OCI-M2 (cell line): ENCODE data around the gene PPARG.

Experiments used
- DNase-seq: peaks from one replicate; lab custom pipeline; 2025; ENCODE audit not compliant: unreplicated experiment; lab: John Stamatoyannopoulos, UW

Gene PPARG

DNA sequence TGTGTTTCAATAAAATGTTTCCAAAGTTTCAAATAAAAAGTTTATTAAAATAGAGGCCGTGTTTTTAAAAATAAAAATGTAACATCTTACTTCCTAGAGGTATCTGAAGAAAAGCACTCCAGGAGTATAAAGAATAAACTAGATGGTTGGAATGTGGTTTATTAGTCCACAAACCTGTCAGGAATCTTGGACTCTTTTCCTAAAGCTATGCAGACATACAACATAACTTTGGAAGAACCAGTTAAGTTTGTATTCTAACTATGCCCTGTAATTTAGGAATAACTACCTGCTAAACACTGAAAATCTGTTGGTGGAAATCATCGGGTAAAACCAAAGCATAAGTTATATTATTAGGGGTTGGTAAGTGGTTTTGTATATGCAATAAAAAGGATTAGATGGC, 51.6 kb downstream of the PPARG start:
- DNase-seq = no peak

DNA sequence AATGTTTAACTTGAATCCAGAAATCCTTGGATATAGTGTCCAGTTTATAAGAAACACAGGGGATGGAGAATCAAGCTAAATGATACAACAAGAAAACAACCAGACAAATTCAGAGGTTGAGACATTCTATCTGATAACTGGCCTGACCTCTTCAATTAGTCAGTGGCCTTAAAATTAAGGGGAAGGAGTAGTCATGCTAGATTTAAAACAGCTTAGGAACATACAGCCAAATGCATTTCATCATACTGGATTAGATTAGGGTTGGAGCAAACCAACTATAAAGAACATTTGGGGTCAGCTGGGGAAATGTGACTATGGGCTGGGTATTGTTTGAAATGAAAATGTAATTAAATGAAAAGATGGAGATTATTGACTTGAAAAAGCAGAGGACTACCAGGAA, 53.3 kb downstream of the PPARG start:
- no peak for DNase-seq

DNA sequence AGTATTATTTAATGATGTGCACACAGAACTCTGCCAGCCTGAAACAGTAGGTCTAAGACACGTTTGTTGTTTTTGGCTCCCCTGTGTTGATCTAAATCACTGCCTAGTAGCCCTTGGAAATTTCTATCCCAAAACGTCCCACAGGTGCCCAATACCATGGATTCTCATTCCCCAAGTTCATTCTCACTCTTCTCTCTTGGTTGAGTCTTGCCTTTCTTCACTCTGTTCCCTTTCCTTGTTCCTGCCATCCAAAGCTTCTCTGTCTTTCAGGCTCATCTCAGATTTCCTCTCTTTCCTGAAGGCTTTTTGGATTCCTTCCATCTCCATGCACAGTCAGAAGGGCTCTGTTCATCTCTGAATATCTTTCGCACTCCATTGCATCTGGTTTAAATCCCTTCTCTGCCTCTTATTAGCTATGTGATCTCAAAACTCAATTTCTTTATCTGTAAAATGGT, 54.2 kb downstream of the PPARG start:
- no peak for DNase-seq

DNA sequence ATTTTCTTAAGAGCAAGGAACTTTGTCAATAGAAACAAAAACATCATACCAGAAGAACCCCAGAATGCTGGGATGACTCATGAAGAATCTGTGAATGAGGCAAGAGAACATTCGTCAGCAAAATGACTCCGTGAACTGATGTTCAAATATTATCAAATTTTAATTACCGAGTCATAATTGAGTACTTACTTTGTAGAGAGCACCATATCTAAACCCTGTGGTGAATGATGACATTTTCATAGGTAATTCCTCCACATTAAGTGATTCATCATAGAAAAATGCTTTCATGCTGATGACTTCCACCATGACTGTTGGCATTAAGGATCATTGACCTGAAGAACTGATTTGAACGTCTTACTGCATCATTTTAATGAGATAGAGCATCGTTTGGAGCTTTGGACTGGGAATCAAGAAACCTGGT, 56.3 kb downstream of the PPARG start:
- DNase-seq = no peak

DNA sequence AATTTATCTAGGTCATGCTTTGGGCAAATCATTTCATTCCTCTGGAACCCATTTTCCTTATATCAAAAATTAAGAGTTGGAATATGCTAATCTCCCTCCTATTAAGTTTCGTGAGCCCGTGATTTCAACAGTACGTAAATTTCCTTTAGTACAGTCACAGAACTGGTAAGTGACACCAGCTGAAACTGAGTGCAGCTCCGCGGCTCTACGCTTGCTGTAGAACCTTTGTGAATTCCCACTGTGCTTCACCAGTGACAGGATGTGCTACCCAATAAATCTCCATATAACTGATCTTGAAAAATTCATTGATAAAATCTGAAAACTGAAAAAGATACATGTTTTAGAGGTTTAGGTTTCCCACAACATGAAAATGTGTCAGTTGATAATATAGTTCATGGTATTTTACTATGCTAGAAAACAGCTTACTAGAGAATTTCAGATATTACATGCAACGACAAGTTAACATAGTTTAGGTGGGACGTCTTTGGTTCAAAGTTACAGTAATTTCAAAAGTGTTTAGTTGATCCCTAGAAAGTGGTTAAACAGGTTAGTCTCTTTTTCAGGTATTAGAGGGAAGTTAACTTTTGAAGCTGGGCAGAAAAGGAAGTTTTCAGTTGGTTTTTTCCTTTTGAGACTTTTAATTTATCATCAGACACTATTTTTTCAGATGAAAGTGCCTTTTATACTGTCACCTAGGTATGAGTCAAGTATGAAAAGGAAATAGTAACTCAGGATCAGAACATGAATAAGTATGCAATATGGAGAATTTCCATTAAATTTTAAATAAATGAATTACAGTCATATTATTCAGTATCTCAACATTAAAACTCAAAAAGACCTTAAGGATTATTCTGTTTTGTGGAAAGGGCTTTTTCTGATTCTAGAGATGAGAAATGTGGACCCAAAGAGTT, 57.0 kb downstream of the PPARG start:
- no peak for DNase-seq

DNA sequence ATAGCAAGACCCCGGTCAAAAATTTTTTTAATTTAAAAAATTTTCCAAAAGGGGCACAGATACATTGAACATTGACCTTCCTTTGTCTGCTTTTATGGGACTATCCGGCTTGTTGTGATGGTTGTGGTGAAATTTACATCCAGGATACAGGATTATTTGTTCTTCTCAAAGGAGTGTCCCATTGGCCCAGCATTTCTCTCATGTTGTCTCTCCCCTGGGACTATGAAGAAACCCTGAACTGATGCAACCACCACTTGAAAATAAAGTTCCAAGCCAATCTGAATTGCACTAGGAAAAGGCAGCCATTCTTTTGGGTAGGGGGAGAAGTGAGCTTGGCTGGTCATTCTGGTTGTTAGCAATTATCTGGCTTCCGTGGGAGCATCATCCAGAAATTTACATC, 58.4 kb downstream of the PPARG start:
- DNase-seq = no peak

DNA sequence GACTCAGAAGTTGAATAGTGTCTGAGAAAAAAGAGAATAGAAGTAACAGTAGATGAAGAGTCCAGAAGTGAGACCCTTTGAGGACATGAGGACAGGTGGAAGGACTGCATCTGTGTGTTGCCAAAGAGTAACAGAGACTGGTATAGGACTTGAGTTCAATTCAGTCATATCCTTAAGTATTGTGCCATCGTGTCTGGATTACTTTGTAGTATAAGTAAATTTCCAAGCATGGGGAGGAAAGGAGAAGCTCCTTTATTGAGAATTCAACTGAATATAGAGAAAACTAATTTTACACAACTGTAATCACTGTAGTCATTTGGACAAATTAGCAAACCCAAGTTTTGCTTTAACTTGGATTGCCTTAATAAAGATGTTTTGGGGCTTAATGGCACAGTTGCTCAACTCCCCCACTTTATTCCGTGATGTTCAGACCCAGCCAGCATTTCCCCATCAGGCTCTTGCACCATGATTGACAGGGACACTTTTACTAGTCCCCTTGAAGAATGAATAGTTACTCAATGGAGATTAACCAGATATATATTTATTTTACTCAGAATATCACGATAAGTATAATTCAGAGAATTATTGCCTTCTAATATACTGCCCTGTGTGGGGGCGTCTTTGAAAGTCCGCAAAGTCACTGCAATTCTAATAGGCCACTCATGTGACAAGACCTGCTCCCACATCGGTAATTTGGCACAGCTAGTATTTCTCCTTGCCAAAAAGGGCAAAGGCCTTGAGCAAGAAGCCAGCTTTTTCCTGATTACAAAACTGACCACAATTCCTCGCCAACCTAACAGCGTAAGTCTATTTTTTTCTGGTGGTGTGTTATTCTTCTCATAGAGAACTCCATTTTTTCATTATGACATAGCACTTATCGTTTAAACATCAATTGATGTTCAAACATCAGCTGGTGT, 61.3 kb downstream of the PPARG start:
- DNase-seq = no peak

DNA sequence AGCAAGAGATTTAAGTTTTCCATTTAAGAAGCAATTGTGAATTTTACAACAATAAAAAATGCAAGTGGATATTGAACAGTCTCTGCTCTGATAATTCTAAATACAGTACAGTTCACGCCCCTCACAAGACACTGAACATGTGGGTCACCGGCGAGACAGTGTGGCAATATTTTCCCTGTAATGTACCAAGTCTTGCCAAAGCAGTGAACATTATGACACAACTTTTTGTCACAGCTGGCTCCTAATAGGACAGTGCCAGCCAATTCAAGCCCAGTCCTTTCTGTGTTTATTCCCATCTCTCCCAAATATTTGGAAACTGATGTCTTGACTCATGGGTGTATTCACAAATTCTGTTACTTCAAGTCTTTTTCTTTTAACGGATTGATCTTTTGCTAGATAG, 62.3 kb downstream of the PPARG start:
- no peak for DNase-seq

DNA sequence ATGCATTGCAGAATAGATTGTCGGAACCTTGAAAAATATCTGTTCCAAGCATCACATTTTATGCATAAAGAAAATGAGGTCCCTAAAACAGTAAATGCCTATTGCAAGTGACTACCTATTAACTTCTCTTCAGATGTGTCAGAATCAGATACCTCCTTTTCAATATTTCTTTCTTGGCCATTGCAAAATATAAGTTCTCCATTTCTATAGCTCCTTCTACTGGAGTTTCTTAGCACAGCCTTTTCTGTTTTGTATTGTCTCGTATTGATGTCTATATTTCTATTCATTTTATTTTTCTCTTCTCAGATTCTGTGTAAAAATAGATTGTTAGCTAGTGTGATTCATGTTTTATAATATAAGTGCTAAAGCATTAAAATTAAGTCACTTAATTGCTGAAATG, 63.4 kb downstream of the PPARG start:
- DNase-seq = no peak

DNA sequence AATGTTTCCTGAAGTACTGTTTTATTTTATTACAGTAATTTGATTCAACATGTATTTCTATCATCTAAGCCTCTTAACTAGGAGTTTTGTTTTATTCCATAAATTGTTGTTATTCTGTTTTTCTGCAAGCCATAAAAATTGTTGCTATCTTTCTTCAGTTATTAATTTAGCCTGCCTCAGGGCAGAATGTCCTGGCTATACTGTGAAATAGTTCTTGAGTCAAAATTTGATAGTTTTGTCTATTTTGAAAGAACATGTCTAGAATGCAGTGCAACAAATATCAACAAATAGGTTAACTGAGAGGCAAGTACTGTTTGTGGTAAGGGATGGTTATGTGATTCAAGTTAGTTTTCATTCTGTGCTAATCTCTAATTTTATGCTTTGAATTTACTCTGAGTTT, 63.9 kb downstream of the PPARG start:
- DNase-seq = no peak

DNA sequence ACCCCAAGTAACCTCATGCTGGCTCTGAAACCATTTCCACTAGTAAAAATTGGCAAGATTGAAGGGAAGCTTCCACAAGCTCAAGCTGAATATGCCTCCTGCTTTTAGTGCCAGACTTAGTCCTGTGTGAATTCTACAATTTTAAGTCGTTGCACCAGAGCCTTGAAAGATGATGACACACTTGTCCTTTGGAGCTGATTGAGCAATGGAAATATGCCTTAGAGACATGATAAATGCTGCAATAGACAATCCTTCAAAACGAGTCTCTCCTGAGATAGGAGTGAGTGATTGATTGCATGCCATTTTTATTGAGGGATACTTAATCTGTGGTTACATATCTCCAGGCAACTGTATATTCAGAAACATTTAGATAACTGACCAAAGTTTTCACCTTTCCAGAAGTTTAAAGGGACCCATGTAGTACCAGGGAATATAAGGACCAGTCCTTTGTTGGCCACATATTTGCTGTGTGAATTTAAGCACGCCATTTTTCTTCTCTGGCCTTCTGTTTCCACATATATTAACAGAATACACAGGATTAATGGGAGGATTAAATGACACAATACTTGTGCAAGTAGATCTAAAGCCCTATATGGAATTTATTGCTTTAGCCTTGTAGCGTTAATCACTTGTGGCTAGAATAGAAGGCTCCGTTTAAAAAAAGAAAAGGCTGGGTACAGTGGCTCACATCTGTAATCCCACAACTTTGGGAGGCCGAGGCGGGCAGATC, 65.1 kb downstream of the PPARG start:
- DNase-seq = no peak

DNA sequence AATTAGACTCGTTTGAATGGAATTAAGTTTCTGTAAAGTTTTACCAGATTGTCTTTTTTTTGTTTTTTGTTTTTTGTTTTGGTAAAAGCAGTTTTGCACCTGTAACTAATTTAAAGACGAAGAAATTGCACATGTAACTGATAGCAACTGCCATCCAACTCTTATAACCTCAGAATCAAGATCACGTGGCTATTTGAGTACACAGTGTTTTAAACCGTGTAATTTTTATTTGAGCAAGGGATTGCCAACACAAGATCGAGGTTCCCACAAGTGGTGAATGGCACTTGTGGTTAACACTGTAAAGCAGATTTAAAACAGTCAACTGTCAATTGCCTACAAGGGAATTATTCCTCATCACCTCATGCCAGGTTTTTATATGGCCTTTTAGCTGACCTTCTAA, 67.3 kb downstream of the PPARG start:
- no peak for DNase-seq

DNA sequence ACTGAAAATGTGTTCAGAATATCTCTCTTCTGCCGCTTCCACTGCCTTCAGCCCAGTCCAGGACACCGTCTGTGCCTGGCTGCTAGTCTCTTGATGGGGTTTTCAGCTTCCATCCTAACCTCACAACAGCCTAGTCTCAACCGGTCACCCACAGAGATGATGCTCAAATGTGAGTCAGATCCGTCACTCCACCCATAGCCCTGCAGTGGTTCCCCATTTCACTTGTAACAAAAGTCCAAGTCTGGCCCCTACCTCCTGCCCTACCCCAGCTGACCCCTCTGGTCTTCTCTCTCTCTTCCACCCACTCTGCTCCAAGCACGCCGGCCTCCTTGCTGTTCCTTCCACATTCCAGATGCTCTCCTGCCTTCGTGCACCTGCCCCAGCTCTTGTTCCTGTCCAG, 68.1 kb downstream of the PPARG start:
- no peak for DNase-seq

DNA sequence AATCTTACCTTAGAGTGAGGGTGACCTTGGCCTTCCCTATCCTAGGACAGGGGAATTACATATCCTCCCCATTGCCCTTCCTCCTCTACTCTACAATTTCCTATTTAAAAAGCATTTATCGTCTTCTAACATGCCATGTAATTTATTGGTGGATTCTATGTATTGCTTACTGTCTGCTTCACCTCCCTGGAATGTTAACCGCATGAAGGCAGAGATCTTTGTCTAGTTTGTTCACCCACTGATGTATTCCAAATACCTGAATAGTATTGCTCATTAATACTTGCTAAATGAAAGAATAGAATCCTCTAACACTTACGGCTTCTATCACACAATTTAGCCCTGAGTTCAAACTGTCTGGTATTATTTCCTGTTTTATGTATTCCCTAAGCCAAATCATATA, 68.6 kb downstream of the PPARG start:
- no peak for DNase-seq

DNA sequence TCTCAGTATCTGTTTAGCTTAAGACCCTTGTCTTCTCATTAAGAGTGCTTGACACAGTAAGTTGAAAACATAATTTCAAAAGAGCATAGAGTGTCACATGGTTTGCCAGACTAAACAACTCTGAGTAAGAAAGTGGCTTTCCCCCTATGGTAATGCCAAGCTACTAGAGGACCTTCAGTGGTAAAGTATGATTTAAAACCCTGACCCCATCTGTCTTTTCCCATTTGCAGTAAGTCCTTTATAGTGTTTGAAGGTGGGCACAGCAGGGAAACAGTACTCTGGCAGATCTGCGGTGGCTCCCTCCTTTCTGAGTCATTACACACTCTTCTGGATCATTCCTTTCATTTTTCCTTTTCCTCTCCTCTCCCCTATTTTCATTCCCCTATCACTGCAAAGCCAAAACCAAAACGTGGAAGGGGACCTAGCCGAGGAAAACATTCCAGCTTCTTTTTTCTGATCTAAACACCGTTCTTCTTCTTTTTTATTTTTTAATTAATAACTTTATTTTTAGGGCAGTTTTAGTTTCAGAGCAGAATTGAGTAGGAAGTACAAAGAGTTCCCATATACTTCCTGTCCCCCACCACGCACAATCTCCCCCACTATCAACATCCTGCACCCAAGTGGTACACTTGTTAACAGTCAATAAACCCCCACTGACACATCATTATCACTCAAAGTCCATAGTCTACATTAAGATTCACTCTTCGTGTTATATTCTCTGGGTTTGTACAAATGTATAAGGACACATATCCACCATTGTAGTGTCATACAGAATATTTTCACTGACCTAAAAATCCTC, 74.7 kb downstream of the PPARG start:
- no peak for DNase-seq

DNA sequence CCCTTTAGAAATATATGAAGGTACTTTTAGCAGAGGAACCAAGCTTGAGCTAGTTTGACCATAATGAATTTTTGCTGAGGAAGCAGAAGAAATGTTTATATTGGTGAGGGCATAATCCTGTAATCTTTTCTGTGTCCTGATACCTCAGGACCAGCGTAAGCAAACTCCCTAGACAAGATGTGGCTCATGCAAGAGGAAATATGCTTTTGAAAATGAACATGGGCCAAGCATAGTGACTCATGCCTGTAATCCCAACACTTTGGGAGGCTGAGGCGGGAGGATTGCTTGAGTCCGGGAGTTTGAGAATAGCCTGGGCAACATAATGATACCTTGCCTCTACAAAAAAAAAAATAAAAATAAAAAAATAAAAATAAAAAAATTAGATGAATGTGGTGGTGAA, 78.5 kb downstream of the PPARG start:
- DNase-seq = no peak

DNA sequence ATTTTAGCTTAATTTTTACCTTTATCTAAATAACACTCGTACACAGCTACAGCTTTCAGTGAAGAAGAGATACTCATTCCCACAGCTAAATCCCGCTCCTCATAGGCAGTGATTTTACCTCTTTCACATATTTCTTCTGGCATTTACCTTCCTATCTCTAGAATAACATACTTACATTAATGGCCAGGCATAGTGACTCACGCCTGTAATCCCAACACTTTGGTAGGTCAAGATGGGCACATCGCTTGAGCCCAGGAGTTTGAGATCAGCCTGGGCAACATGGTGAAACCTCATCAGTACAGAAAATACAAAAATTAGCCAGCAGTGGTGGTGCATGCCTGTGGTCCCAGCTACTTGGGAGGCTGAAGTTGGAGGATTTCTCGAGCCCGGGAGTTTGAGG, 80.2 kb downstream of the PPARG start:
- DNase-seq = no peak

DNA sequence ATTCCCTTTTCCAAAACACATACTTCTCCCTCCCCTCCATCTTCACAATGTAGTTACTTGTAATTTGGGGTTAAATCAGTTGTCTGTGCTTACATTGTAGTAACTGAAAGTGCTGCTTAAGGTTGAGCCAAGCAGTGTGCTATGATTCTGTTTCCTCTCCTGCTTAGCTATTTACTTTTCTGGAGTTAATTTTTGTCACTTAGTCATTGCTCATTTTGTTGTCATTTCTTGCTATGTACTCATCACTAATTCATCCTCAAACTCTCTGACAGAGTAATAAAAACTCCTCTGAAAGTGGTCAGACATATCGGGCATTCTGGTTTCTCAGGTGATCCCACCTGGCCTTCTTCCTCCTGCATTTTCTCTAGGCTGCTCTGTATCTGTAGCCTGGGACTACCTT, 80.7 kb downstream of the PPARG start:
- no peak for DNase-seq

DNA sequence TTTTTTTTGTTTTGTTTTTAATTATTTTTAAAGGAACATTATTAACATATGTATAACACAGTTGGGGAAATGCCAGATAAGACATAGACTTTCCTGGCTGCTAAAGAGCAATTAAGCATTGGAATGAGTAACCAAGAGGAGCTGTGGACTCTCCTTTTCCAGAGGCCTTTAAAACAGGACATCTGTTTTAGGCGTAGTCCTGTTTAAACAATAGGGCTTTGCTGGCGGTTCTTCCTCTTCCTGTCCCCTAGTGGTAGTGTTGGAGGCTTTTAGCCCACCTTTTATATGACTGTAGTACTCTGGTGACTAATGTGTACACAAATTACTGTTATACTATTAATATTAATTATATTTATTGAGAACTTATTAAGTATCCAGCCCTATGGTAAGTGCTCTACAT, 81.9 kb downstream of the PPARG start:
- no peak for DNase-seq

DNA sequence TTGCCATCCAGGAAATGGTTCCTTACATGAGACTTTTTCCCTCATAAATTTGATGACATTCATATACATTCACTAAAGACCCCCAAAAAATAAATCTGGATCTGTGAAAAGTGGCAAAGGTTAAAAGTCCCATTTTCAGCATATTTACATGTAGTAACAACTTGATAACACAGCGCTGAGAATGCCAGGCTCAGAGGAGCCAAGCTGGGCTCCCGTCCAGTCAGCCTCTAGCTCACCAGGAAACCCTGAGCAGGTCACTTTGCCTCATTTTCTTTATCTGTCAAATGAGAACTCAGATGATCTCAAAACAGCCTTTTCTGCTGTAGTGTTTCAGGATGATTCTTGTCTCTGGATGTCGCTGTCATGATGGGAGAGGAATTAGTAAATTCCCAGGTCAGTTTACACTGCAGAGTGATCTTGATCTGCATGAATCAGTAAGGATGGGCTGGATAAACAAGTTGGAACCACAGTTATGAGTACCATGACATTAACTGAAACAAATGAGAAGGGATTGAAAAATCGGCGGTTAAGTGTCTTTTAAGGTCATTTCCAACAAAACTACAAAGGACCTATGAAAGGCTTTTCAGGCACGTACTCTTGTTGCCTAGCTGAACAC, 82.8 kb downstream of the PPARG start:
- DNase-seq = no peak
